HL-60 (cell line): ENCODE data around the gene OR8A1.

Source experiments
- DNase-seq, 2 experiments: peaks; one replicate each; pipeline ENCODE4 v3.0.0-alpha.2; 2010 to 2020; ENCODE audit warnings: low read depth in 1 of 2, low spot score in 1 of 2
- H3K27ac ChIP-seq: fragments of 250-450 bp; sonication (Bioruptor Pico); replicated peaks from 2 replicates; pipeline ENCODE4 v1.5.1; 2020; ENCODE audit warnings: mild to moderate bottlenecking, moderate library complexity
- H3K27me3 ChIP-seq: fragments of 250-450 bp; sonication (Bioruptor Pico); 2 replicates; pipeline ENCODE4 v1.5.1; 2021; ENCODE audit warnings: mild to moderate bottlenecking, moderate library complexity; ENCODE audit not compliant: insufficient read depth, poor library complexity, severe bottlenecking
- H3K4me3 ChIP-seq: replicated peaks from 2 replicates; pipeline ENCODE4 v1.5.1; 2011; ENCODE audit warnings: mild to moderate bottlenecking, control low read depth, low read length; ENCODE audit not compliant: insufficient read depth
- GABPA ChIP-seq: IDR thresholded peaks from 2 replicates; pipeline ENCODE4 v1.6.1; 2012; ENCODE audit warnings: low read depth
- POLR2AphosphoS5 ChIP-seq: IDR thresholded peaks from 2 replicates; pipeline ENCODE4 v1.6.1; 2012; ENCODE audit warnings: low read depth
- REST ChIP-seq: IDR thresholded peaks from 2 replicates; pipeline ENCODE4 v1.6.1; 2012; ENCODE audit warnings: low read depth; ENCODE audit not compliant: insufficient replicate concordance
- SPI1 ChIP-seq: IDR thresholded peaks from 2 replicates; pipeline ENCODE4 v1.6.1; 2012; ENCODE audit warnings: low read depth, mild to moderate bottlenecking, borderline replicate concordance
- TF ChIP-seq, protein P1 (sequence below): IDR thresholded peaks from one replicate; pipeline ENCODE4 v1.5.1; 2011; ENCODE audit warnings: low read length, control low read depth, inconsistent platforms; ENCODE audit not compliant: insufficient read depth

Gene OR8A1

DNA sequence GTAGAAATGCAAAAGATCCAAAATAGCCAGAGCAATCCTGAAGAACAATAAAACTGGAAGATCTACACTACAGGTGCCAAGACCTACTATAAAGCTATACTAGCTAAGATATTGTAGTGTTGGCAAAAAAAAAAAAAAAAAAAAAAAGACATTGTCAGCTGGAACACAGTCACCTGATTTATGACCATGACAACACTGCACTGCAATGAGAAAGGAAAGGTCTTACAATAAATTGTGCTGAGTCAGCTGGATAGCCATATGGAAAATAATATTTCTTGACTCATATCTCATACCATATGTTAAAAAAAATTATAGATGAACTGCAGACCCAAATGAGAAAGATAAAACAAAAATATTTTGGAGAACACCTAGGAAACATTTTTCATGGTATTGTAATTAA lies 38.4 kb downstream of the OR8A1 start:
- H3K27me3 ChIP-seq: no peaks in the 10 kb centered on the region
- no peak overlapping the region for H3K4me3 ChIP-seq
- TF ChIP-seq GABPA (no peak), SPI1 (no peak), POLR2AphosphoS5 (no peak), REST (no peak)
- TF ChIP-seq, protein P1, sequence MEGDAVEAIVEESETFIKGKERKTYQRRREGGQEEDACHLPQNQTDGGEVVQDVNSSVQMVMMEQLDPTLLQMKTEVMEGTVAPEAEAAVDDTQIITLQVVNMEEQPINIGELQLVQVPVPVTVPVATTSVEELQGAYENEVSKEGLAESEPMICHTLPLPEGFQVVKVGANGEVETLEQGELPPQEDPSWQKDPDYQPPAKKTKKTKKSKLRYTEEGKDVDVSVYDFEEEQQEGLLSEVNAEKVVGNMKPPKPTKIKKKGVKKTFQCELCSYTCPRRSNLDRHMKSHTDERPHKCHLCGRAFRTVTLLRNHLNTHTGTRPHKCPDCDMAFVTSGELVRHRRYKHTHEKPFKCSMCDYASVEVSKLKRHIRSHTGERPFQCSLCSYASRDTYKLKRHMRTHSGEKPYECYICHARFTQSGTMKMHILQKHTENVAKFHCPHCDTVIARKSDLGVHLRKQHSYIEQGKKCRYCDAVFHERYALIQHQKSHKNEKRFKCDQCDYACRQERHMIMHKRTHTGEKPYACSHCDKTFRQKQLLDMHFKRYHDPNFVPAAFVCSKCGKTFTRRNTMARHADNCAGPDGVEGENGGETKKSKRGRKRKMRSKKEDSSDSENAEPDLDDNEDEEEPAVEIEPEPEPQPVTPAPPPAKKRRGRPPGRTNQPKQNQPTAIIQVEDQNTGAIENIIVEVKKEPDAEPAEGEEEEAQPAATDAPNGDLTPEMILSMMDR: no peak
- no peak overlapping the region for H3K27ac ChIP-seq
- no peak for DNase-seq

DNA sequence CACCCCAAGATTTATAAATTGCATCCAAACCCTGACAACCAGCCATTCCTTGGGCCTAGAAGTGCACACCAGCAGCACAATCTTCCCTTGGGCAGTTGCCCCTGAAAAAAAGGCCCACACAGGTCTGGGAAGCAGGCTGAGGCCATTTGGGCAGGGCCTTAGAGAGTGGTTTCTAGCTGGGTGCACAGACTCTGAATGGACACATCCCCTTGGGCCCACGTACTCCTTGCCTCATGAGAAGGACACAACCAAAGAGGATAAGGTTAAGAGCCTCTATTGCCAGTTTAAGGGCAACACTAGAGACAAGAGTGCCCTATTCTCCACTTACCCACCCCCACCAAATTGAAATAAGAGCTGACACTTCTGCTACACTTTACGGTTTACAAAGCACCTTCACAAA lies 40.5 kb downstream of the OR8A1 start:
- Histone ChIP-seq H3K27me3 (no peaks in the 10 kb centered on the region), H3K4me3 (no peak overlapping the region), H3K27ac (no peak overlapping the region)
- no peak for DNase-seq
- TF ChIP-seq REST (no peak), POLR2AphosphoS5 (no peak), GABPA (no peak), SPI1 (no peak)
- TF ChIP-seq, protein P1: no peak

GRCh38 chr11:124611064-124611463 lies 41.3 kb downstream of the OR8A1 start, which contains the start of gene PANX3:
PANX3 (plus strand) TSS chr11:124611428; CDS start chr11:124611557, 129 bp downstream.
- no peaks in the 10 kb centered on the region for H3K27me3 ChIP-seq
- no peak within 1 kb of the TSS for H3K4me3 ChIP-seq
- TF ChIP-seq, protein P1: no peak
- TF ChIP-seq REST: no peak
- TF ChIP-seq POLR2AphosphoS5: no peak
- TF ChIP-seq SPI1: no peak
- no peak for TF ChIP-seq GABPA
- no peak within 1 kb of the TSS for H3K27ac ChIP-seq
- DNase-seq: no peak
